DMS53 treated with DMSO at 0.1 percent for 48 hours (cell line): ENCODE data around the gene CCDC73.
A peak's percentile ranks its signal among the peaks of the same experiment; 100 is the strongest.
"Not testable (repeated sequence)": the region's sequence is repeated elsewhere in the genome, so short reads cannot be mapped to it uniquely, and the experiment has no call there.

Source experiments
- DNase-seq: peaks from one replicate; lab custom pipeline; 2025; ENCODE audit not compliant: unreplicated experiment; lab: John Stamatoyannopoulos, UW

CCDC73 gene

GRCh38 chr11:32706985-32707741 lies 87.3 kb downstream of the CCDC73 start:
- peak; percentile 73 for DNase-seq

GRCh38 chr11:32705309-32706033 lies 89.0 kb downstream of the CCDC73 start:
- DNase-seq: no peak

- DNase-seq: no peak
These were observed 89.7 kb downstream of the CCDC73 start for GRCh38 chr11:32704775-32705174.

- DNase-seq: no peak
These were observed 90.2 kb downstream of the CCDC73 start for GRCh38 chr11:32704261-32704660.

GRCh38 chr11:32701616-32702015 lies 92.8 kb downstream of the CCDC73 start:
- no peak for DNase-seq

- DNase-seq: no peak
These were observed 95.9 kb downstream of the CCDC73 start for GRCh38 chr11:32698579-32698978.

- no peak for DNase-seq
These were observed 123.4 kb downstream of the CCDC73 start for GRCh38 chr11:32671051-32671450.

- no peak for DNase-seq
These were observed 134.8 kb downstream of the CCDC73 start for GRCh38 chr11:32659672-32660071.

- DNase-seq: no peak
These were observed 135.6 kb downstream of the CCDC73 start for GRCh38 chr11:32658639-32659406.

GRCh38 chr11:32643526-32643925 lies 150.9 kb downstream of the CCDC73 start:
- no peak for DNase-seq

- DNase-seq: no peak
These were observed 153.1 kb downstream of the CCDC73 start for GRCh38 chr11:32641361-32641760.

GRCh38 chr11:32635819-32636218 lies 158.6 kb downstream of the CCDC73 start:
- DNase-seq: no peak

GRCh38 chr11:32630844-32631243 lies 163.6 kb downstream of the CCDC73 start:
- no peak for DNase-seq

- no peak for DNase-seq
These were observed 177.6 kb downstream of the CCDC73 start for GRCh38 chr11:32616903-32617302.

- DNase-seq: no peak
These were observed 179.0 kb downstream of the CCDC73 start for GRCh38 chr11:32615422-32615821.

- DNase-seq: no peak
These were observed 180.8 kb downstream of the CCDC73 start for GRCh38 chr11:32613500-32614151.

- DNase-seq: no peak
These were observed 183.6 kb downstream of the CCDC73 start for GRCh38 chr11:32610797-32611352.

GRCh38 chr11:32608826-32609225 lies 185.6 kb downstream of the CCDC73 start:
- DNase-seq: not testable (repeated sequence)

GRCh38 chr11:32606220-32606619 lies 188.2 kb downstream of the CCDC73 start:
- DNase-seq: no peak

- DNase-seq: no peak
These were observed 191.6 kb downstream of the CCDC73 start for GRCh38 chr11:32602657-32603415.
